Mesenchymal stem cell (in vitro differentiated cells and primary cell): ENCODE data around the gene PEX3.
A peak's percentile ranks its signal among the peaks of the same experiment; 100 is the strongest.

Experiments used
- DNase-seq: peaks from one replicate; pipeline ENCODE4 v3.0.0-alpha.2; 2013
- H2AFZ ChIP-seq: one replicate; pipeline ENCODE4 v1.6.1; 2013; ENCODE audit warnings: low read depth, mild to moderate bottlenecking, control low read depth, inconsistent platforms, low read length, moderate library complexity
- H2AK5ac ChIP-seq: 2 replicates; pipeline ENCODE4 v1.6.1; 2013; ENCODE audit warnings: low read length, moderate library complexity, mild to moderate bottlenecking, inconsistent platforms; ENCODE audit not compliant: severe bottlenecking
- H2BK120ac ChIP-seq: one replicate; pipeline ENCODE4 v1.6.1; 2013; ENCODE audit warnings: low read depth, mild to moderate bottlenecking, inconsistent platforms, low read length, moderate library complexity
- H2BK12ac ChIP-seq, 2 experiments: one replicate each; pipeline ENCODE4 v1.6.1; 2013; ENCODE audit warnings: inconsistent platforms in 2 of 2, low read length in 2 of 2, mild to moderate bottlenecking in 2 of 2, moderate library complexity in 2 of 2, control low read depth in 1 of 2
- H2BK15ac ChIP-seq: one replicate; pipeline ENCODE4 v1.6.1; 2013; ENCODE audit warnings: mild to moderate bottlenecking, low read depth, inconsistent platforms; ENCODE audit not compliant: poor library complexity, severe bottlenecking
- H2BK5ac ChIP-seq: 2 replicates; pipeline ENCODE4 v1.6.1; 2013; ENCODE audit warnings: low read depth, mild to moderate bottlenecking, low read length, control low read depth, inconsistent platforms; ENCODE audit not compliant: poor library complexity, severe bottlenecking
- H3K14ac ChIP-seq, 2 experiments: one replicate each; pipeline ENCODE4 v1.6.1; 2013; ENCODE audit warnings: inconsistent platforms in 2 of 2, low read length in 2 of 2, control low read depth in 1 of 2, mild to moderate bottlenecking in 1 of 2, moderate library complexity in 1 of 2
- H3K18ac ChIP-seq, 2 experiments: one replicate each; pipeline ENCODE4 v1.6.1; 2013; ENCODE audit warnings: inconsistent platforms in 2 of 2, low read length in 2 of 2, control low read depth in 1 of 2, low read depth in 1 of 2, mild to moderate bottlenecking in 1 of 2
- H3K23ac ChIP-seq, 2 experiments: one replicate each; pipeline ENCODE4 v1.6.1; 2013; ENCODE audit warnings: inconsistent platforms in 2 of 2, low read length in 2 of 2, mild to moderate bottlenecking in 2 of 2, moderate library complexity in 2 of 2, control low read depth in 1 of 2
- H3K27ac ChIP-seq: 2 replicates; pipeline ENCODE4 v1.5.1; 2013; ENCODE audit warnings: mild to moderate bottlenecking, moderate library complexity, low read length, control low read depth, inconsistent platforms; ENCODE audit not compliant: poor library complexity, severe bottlenecking
- H3K27me3 ChIP-seq, 2 experiments: 2 replicates each; pipeline versions ENCODE4 v1.6.1 to v1.7.0; 2013; ENCODE audit warnings: low read length in 2 of 2, mild to moderate bottlenecking in 2 of 2, moderate library complexity in 2 of 2, control low read depth in 1 of 2, inconsistent platforms in 1 of 2; ENCODE audit not compliant: control insufficient read depth in 1 of 2, insufficient read depth in 1 of 2
- H3K36me3 ChIP-seq, 2 experiments: 2 replicates each; pipeline versions ENCODE4 v1.6.1 to v1.7.0; 2013; ENCODE audit warnings: low read length in 2 of 2, control low read depth in 1 of 2, inconsistent platforms in 1 of 2, low read depth in 1 of 2, mild to moderate bottlenecking in 1 of 2; ENCODE audit not compliant: insufficient read depth in 2 of 2, control insufficient read depth in 1 of 2
- H3K4ac ChIP-seq, 2 experiments: one replicate each; pipeline ENCODE4 v1.6.1; 2013; ENCODE audit warnings: inconsistent platforms in 2 of 2, low read length in 2 of 2, mild to moderate bottlenecking in 2 of 2, moderate library complexity in 2 of 2, control low read depth in 1 of 2, low read depth in 1 of 2
- H3K4me1 ChIP-seq: 2 replicates; pipeline ENCODE4 v1.6.1; 2013; ENCODE audit warnings: low read depth, low read length, control low read depth; ENCODE audit not compliant: control insufficient read depth, insufficient read depth
- H3K4me2 ChIP-seq: 2 replicates; pipeline ENCODE4 v1.6.1; 2013; ENCODE audit warnings: low read length, mild to moderate bottlenecking, inconsistent platforms; ENCODE audit not compliant: poor library complexity, severe bottlenecking
- H3K4me3 ChIP-seq, 2 experiments: 2 replicates each; pipeline versions ENCODE4 v1.5.1 to v1.7.0; 2013; ENCODE audit warnings: low read length in 2 of 2, mild to moderate bottlenecking in 2 of 2, control low read depth in 1 of 2, low read depth in 1 of 2; ENCODE audit not compliant: insufficient read depth in 1 of 2
- H3K79me1 ChIP-seq: replicated peaks from 2 replicates; pipeline ENCODE4 v1.6.1; 2013; ENCODE audit warnings: mild to moderate bottlenecking, control low read depth, low read length, inconsistent platforms; ENCODE audit not compliant: poor library complexity, severe bottlenecking
- H3K9ac ChIP-seq: 2 replicates; pipeline ENCODE4 v1.7.0; 2013; ENCODE audit warnings: mild to moderate bottlenecking, low read length, moderate library complexity
- H3K9me3 ChIP-seq: 2 replicates; pipeline ENCODE4 v1.7.0; 2013; ENCODE audit warnings: mild to moderate bottlenecking, low read length; ENCODE audit not compliant: control insufficient read depth
- H4K8ac ChIP-seq: one replicate; pipeline ENCODE4 v1.6.1; 2013; ENCODE audit warnings: inconsistent platforms, mild to moderate bottlenecking, low read length, moderate library complexity
- H4K91ac ChIP-seq: one replicate; pipeline ENCODE4 v1.6.1; 2013; ENCODE audit warnings: mild to moderate bottlenecking, low read length, inconsistent platforms
- WGBS: methylation state at CpG from one replicate; pipeline ENCODE4 v1.1.7; 2013; ENCODE audit warnings: mixed read lengths; 5-methylcytosine and 5-hydroxymethylcytosine counted together

PEX3 gene

DNA sequence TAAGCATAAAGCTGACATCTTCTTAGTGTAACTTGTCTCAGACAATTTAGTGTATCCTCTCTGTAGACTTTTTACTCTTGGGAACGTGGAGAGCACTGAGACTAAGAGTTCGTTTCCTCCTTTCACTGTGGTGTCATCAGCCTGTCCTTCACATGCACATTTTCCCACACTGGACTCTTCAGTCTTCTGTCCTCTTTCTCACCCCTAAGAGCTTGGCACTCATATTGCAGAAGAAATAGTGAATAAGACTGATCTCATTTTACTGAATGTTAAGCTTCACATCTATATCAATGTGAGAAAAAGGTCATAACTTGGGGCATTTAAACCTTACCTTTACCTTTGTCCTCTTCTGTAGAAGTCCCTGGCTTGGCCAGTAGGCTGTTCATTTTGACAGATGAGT, 35.4 kb downstream of the PEX3 start:
- H3K27me3 ChIP-seq = no peaks in the 10 kb centered on the region
- H3K27ac ChIP-seq = no peak overlapping the region

DNA sequence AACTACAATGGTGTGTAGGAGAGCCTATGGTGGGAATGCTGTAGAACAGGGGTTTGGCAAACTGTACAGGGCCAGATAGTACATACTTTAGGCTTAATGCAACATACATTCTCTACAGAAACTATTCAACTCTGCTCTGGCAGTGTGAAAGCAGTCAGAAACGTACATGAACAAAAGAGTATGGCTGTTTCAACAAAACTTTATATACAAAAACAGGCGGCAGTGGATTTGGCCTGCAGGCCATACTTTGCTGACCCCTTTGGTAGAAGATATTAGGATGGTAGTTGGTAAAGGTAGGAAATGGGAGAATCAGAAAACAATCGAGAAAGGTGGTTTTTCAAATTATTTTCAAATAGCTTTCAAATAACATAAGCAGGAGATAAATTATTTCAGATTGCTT, 36.1 kb downstream of the PEX3 start:
- no peak overlapping the region for H2BK120ac ChIP-seq
- no peak overlapping the region for H3K27ac ChIP-seq
- H3K4me2 ChIP-seq = no peak overlapping the region
- H3K27me3 ChIP-seq = no peaks in the 10 kb centered on the region
- no peak overlapping the region for H3K18ac ChIP-seq
- no peak overlapping the region for H2AFZ ChIP-seq
- H2BK15ac ChIP-seq = no peak overlapping the region
- H3K23ac ChIP-seq = no peak overlapping the region
- no peak overlapping the region for H2BK5ac ChIP-seq
- H3K36me3 ChIP-seq = peaks cover 6 to 31% of the 10 kb centered on the region in 2 experiments
- H4K91ac ChIP-seq = no peak overlapping the region
- no peaks in the 10 kb centered on the region for H3K4me1 ChIP-seq
- no peak overlapping the region for H3K4me3 ChIP-seq
- H3K14ac ChIP-seq = no peak overlapping the region
- DNase-seq = no peak
- H2BK12ac ChIP-seq = no peak overlapping the region
- no peaks in the 10 kb centered on the region for H3K79me1 ChIP-seq
- H3K4ac ChIP-seq = no peak overlapping the region
- no peak overlapping the region for H3K9ac ChIP-seq
- no peak overlapping the region for H2AK5ac ChIP-seq
- H3K9me3 ChIP-seq = no peaks in the 10 kb centered on the region
- H4K8ac ChIP-seq = no peak overlapping the region
- WGBS = 100% methylated on average over 2 of the region's 3 CpGs

More for the DNA sequence above, 35.4 kb downstream of the PEX3 start:
- 89% methylated on average over 2 of the region's 2 CpGs for WGBS
- no peak overlapping the region for H2AFZ ChIP-seq
- H3K18ac ChIP-seq = no peak overlapping the region
- no peak overlapping the region for H2AK5ac ChIP-seq
- H3K4ac ChIP-seq = no peak overlapping the region
- H2BK5ac ChIP-seq = no peak overlapping the region
- no peaks in the 10 kb centered on the region for H3K9me3 ChIP-seq
- no peak overlapping the region for H2BK120ac ChIP-seq
- H2BK15ac ChIP-seq = no peak overlapping the region
- no peaks in the 10 kb centered on the region for H3K4me1 ChIP-seq
- H3K4me3 ChIP-seq = no peak overlapping the region
- H2BK12ac ChIP-seq = no peak overlapping the region
- H3K36me3 ChIP-seq = peaks cover 5 to 28% of the 10 kb centered on the region in 2 experiments
- peak; percentile 19 for DNase-seq
- H3K14ac ChIP-seq = no peak overlapping the region
- H3K4me2 ChIP-seq = no peak overlapping the region
- no peak overlapping the region for H4K91ac ChIP-seq
- no peak overlapping the region for H3K9ac ChIP-seq
- no peak overlapping the region for H4K8ac ChIP-seq
- H3K79me1 ChIP-seq = no peaks in the 10 kb centered on the region
- no peak overlapping the region for H3K23ac ChIP-seq

DNA sequence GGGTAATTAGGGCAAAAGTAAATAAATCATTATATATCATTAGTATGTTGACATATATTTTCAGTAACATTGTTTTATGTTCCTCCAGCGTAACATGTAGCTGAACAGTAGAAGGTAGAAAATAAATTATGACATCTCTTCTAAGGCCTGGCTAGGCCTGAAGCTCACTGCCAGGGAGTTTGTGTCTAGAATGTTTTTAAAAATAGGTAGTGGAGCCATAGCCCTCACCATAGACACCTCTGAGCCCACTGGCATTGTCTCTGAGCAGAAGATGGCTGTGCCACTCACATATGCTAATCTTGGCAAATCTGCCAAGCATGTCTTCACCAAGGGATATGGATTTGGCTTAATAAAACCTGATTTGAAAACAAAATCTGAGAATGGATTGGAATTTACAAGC, 39.6 kb downstream of the PEX3 start:
- Histone ChIP-seq H2AFZ (no peak overlapping the region), H3K27ac (no peak overlapping the region), H2BK120ac (no peak overlapping the region), H3K27me3 (no peaks in the 10 kb centered on the region), H3K9me3 (no peaks in the 10 kb centered on the region), H3K14ac (no peak overlapping the region), H2BK5ac (no peak overlapping the region), H4K8ac (no peak overlapping the region), H3K79me1 (peaks cover 1% of the 10 kb centered on the region), H2BK12ac (no peak overlapping the region), H2BK15ac (no peak overlapping the region), H3K4me3 (no peak overlapping the region), H3K4ac (no peak overlapping the region), H3K36me3 (peaks cover 6 to 42% of the 10 kb centered on the region in 2 experiments), H2AK5ac (no peak overlapping the region), H3K23ac (no peak overlapping the region), H4K91ac (no peak overlapping the region), H3K9ac (no peak overlapping the region), H3K18ac (no peak overlapping the region), H3K4me2 (no peak overlapping the region), H3K4me1 (no peaks in the 10 kb centered on the region)
- no CpG with 5 or more reads among the region's 1 CpG for WGBS
- no peak for DNase-seq

DNA sequence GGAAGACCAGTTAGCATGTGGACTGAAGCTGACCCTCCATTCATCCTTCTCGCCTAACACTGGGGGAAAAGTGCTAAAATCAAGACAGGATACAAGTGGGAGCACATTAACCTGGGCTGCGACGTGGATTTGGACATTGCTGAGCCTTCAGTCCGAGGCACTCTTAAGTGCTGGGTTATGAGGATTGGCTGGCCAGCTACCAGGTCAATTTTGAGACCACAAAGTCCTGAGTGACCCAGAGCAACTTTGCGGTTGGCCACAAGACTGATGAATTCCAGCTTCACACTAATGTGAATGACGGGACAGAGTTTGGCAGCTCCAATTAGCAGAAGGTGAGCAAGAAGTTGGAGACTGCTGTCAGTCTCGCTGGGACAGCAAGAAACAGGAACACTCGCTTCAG, 40.2 kb downstream of the PEX3 start:
- H3K27me3 ChIP-seq = no peaks in the 10 kb centered on the region
- peaks cover 6 to 44% of the 10 kb centered on the region in 2 experiments for H3K36me3 ChIP-seq
- H3K4me3 ChIP-seq = no peak overlapping the region
- DNase-seq = no peak
- H2BK120ac ChIP-seq = no peak overlapping the region
- no peak overlapping the region for H2BK15ac ChIP-seq
- peaks cover 1% of the 10 kb centered on the region for H3K79me1 ChIP-seq
- no peak overlapping the region for H3K4ac ChIP-seq
- no peak overlapping the region for H3K9ac ChIP-seq
- no peak overlapping the region for H3K14ac ChIP-seq
- H3K4me1 ChIP-seq = no peaks in the 10 kb centered on the region
- no peak overlapping the region for H2BK5ac ChIP-seq
- no peak overlapping the region for H2AFZ ChIP-seq
- no peak overlapping the region for H3K18ac ChIP-seq
- no peaks in the 10 kb centered on the region for H3K9me3 ChIP-seq
- H3K4me2 ChIP-seq = no peak overlapping the region
- no peak overlapping the region for H4K91ac ChIP-seq
- over 99% methylated on average over 8 of the region's 8 CpGs for WGBS
- H2BK12ac ChIP-seq = no peak overlapping the region
- H2AK5ac ChIP-seq = no peak overlapping the region
- no peak overlapping the region for H4K8ac ChIP-seq
- no peak overlapping the region for H3K27ac ChIP-seq
- no peak overlapping the region for H3K23ac ChIP-seq
